Measurements from ENCODE around the gene EVA1A.

EVA1A gene

DNA sequence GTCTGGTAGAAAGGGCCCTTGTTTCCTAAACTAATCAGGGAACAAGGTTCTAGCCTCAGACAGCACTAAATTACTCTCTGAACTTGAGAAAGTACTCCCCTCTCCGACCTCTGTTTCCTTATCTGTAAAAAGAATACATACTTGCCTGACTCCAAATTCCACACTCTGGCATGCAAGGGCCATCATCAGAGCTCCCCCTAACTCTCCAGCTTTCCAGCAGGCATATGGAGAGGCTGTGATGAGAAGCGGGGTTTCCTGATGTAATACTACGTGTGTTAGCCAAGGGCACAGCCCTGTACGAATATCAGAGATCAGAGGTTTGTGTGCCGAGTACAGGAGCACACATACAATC lies 1.8 kb upstream of the EVA1A start:
- DNase-seq = no peak

GRCh38 chr2:75561566-75562512 lies 1.1 kb upstream of the EVA1A start:
- DNase-seq = no peak

GRCh38 chr2:75560022-75560767 lies 544 bp downstream of the EVA1A start:
- DNase-seq = no peak

DNA sequence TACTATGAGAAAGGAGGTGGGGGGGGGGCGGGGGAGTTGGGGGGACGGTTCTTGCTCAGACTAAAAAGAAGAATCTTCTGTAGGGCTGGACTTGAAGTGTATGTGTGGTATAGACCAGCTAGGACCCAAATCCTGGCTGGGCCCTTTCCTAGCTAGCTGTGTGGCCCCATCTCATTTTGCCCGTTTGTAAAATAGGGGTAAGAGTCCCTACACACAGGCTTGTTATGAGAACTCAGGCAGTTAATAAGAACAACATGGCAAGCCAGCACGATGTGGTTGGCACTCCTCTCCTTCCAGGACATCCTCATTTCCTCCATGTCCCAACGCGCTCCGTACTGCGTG lies 1.1 kb downstream of the EVA1A start:
- no peak for DNase-seq

DNA sequence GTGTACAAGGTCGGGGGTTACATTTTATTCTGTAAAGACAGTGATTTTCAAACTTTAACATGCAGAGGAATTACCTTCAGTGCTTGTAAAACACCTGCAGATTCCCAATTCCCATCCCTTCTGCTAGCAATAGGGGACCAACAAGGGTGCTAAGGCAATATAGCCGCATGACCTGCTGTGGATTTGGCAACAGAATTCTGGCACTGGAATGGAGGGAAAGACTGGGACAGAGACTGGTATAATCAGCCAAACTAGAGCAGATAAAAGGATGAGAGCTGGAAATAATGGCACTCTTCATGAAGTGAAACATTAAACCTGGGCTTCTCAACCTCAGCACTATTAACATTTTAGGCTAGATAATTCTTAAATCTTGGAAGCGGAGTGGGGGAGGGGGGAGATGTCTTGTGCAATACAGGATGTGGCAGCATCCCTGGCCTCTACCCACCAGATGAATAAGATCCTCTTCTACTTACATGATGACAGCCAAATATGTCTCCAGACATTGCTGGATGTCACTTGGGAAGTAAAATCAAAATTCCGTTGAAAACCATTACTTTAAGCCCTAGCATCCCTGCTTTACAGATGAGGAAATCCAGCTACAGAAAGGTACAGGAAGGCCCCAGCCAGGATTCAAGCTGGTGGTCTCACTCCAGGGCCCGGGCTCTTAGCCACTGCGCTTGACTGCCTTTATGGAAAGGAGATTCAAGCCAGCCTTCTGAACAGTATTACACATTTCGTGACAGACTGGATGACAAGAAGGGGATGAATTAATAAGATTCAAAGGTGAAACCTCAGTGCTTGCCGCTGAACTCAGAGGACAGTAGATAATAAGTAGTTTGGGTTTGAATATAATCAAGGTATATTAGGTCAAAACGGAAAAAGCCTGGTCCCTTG lies 1.7 kb downstream of the EVA1A start:
- no peak for DNase-seq

GRCh38 chr2:75558136-75558535 lies 2.6 kb downstream of the EVA1A start:
- no peak for DNase-seq

DNA sequence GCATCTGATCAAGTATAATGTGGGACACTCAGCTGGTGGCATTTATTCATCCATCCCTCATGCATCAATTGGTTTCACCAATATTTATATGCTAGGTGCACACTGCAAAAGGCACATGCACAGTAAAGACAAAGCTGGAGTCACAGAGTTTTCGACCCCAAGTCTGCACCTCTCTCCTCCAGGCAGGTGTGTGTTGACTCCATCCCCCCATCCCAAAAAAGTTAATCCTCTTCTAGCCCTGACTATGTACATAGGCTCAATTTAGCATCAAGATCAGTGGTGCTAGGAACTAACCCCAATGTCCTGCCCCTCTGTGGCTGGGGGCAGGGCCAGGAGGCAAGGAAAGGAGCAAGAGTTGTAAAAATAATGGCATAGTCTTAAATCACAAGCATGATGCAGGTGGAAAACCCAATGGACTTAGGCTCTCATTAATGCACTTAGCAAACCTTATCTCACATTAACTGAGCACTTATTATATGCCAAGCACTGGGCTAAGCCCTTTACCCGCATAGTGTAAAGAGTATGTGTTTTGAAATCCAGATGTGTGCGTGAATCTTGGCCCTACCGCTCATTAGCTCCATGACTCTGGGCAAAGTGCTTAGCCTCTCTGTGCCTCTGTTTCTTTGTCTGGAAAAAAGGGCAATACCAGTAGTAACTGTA lies 3.1 kb downstream of the EVA1A start:
- no peak for DNase-seq

- DNase-seq = no peak
Observed at GRCh38 chr2:75556679-75557366, 3.9 kb downstream of the EVA1A start.

DNA sequence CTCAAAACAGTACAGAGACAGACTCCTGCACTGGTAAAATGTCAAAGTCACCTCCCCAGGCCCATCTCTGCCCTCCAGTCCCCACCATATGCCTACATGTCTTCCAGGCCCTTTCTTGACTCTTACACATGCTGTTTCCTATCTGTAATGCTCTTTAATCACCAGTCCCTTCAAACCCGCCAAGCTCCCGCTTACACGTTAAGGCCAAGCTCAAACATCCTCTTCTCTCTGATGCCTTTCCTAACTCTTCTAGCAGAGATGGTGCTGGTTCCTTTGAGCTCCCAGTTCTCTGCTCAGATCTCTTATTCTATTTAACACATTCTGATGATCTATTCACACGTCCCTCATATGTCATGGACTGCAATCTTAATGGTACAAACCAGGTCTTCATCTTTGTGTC lies 5.0 kb downstream of the EVA1A start:
- DNase-seq = no peak

DNA sequence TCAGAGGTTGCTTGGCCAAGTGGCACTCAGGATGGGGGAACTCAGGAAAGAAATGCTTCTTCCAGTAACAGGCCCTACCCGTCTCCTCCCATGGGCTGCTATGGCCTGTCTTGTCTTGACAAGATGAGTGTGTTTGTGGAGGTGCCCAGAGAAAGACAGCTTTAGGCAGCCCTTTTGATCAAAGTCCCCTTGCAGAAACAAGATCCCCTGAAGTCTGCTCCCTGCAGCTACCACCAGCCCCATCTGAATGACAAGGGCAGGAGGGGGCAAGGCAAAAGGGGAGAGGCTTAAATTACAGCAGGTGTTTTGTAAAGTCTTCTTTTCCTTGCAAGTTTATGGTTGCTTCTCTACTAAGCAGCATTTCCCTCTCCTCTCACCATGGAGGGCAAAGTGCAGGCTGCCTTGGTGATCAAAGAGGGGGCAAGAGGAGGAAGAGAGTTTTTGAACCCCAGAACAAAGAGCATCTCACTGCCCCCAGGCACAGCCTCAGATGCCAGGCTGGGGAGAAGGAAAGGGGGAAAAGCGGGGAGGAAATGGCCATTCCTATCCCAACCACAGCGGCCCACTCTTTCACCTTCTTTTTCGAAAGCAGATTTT lies 6.7 kb downstream of the EVA1A start:
- DNase-seq = no peak

- no peak for DNase-seq
Observed at GRCh38 chr2:75552222-75552621, 8.5 kb downstream of the EVA1A start.

- no peak for DNase-seq
Observed at GRCh38 chr2:75551434-75551833, 9.3 kb downstream of the EVA1A start.

DNA sequence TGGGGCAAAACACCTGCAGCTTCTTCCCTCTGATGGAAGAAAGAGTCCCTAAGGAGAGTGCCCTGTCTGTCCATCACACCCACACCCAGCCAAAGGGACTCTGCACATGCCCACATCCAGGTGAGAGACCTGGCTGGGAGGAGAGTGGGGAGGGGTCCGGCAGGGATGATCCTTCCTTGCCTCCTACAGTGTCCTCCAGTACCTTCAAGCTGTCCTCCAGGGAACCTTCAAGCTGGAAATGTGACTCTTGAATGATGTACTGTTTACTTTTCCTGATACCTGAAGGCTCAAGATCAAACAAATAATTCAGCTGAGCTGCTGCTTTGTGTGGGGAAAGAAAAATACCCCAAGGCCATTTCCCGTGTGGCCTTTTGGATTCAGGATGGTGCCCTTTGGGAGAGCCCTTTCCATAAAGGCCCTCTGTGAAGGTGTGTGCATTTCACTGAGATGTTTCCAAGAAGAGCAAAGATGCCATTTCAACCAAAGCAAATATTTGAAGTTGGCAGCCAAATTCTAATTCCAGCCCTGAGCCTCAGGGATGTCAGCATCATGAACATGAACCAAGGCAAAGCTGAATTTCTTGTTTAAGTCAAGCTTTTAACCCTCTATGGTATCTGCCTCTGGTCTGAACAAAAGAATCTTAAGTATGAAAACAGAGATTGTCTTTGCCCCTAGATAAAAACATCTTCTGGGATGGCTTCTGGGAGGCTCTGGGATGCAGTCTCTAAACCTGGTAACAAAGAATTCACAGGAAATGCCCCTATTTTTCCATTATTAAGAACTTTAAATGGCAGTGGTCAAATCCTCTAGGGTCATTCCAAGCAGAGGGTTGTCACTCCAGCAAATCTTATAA lies 11.1 kb downstream of the EVA1A start:
- no peak for DNase-seq

DNA sequence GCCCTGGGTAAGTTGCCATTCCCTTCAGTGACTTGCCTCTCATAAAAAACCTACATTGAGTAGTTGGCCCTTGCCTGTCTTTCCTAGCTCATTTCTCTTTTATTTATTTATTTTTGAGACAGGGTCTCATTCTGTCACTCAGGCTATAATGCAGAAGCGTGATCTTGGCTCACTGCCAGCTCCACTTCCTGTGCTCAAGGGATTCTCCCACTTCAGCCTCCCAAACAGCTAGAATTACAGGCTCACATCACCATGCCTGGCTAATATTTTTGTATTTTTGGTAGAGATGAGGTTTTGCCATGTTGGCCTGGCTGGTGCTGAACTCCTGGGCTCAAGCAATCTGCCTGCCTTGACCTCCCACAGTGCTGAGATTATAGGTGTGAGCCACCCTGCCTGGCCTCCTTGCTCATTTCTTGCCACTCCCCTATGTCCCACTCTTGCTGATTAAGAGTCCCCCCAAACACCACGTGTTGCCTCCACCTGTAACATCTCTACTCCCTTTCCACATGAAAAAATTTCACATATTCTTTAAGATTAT lies 12.6 kb downstream of the EVA1A start:
- DNase-seq = no peak

GRCh38 chr2:75547345-75548035 lies 13.2 kb downstream of the EVA1A start:
- no peak for DNase-seq

DNA sequence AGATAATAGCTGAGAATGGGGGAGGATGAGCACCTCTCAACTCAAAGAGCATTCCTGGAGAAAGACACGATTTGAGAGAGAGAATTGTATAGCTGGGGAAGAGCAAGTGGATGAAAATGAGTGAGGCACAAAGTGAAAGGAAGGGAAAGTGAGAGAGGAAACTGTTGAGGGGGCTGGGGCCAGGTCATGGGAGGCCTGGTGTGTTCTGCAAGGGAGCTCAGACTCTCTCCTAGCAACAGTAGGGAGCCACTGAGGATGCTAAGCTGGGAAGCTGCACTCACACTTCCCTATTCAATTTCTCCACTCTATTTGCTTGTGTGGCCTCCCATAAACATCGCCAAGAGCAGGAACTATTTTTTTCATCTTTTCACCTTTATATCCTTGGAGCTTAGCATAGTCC lies 14.8 kb downstream of the EVA1A start:
- DNase-seq = no peak

GRCh38 chr2:75545387-75545786 lies 15.4 kb downstream of the EVA1A start:
- no peak for DNase-seq

GRCh38 chr2:75543446-75543845 lies 17.3 kb downstream of the EVA1A start:
- no peak for DNase-seq

DNA sequence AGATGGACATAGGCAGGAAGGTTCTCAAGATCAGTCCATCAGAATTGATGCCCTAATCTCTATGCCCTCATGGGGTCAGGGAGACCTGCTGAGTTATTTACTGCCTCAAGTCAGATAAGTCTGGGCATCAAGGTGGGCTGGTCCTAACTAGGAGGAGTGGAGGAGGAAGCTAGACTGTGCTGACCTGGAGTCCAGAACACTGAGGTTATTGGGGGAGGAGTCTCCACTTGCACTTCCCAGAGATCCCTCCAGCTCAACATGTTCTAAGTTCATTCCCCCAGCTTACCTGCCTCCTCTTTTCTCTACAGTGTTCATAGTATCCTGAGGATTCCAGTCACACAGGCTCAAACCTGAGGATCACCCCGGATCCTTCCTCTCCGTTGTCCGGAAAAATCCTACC lies 19.3 kb downstream of the EVA1A start:
- no peak for DNase-seq

DNA sequence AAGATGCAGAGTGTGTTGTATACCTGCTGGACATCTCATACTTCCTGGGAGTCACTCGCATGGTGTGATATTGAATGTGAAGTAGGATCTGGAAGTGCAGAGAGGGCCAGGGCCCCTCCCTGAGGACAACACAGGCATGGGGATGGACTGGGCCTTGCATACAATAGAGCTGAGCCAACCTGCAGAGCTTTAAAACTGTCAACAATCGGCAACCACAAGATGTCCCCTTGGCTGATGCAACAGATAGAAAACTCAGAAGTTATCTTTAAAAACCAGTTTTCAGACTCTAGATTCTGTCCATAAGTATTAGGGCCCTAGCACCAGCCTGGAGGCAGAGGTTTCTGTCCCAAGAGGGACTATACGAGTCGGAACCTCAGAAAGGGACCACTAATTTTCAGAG lies 19.7 kb downstream of the EVA1A start:
- no peak for DNase-seq
